ENCODE measurements around the gene FZR1. TPM values are rescaled to one million over a fixed set of nuclear protein-coding genes. Genes with fewer than 3 reads are reported as not detected.

Gene FZR1
- total and polyA plus RNA-seq, 2 of the 8 experiments (the other 6 are each of a cell fraction or from before 2014, with no cell fraction given), result 21.6 to 35.5 TPM

GRCh38 chr19:3586127-3586626 is 80.1 kb downstream of the FZR1 start (continued):
- TF ChIP-seq, protein P1, sequence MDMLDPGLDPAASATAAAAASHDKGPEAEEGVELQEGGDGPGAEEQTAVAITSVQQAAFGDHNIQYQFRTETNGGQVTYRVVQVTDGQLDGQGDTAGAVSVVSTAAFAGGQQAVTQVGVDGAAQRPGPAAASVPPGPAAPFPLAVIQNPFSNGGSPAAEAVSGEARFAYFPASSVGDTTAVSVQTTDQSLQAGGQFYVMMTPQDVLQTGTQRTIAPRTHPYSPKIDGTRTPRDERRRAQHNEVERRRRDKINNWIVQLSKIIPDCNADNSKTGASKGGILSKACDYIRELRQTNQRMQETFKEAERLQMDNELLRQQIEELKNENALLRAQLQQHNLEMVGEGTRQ (IDR thresholded peaks at IDR 0.05; ENCODE audit: low read length), result no peak
- no peak for TF ChIP-seq RNF2 (IDR thresholded peaks at IDR 0.05; ENCODE audit: borderline replicate concordance, low read depth, low read length, missing control alignments, poor library complexity, severe bottlenecking)
- TF ChIP-seq CREB1 (IDR thresholded peaks at IDR 0.05), result no peak
